ENCODE data around the gene GALR1. TPM values are rescaled to one million over a fixed set of nuclear protein-coding genes. Genes with fewer than 3 reads are reported as not detected.

GALR1 gene
- total RNA-seq, 2 experiments from 2014 or later = not detected

DNA sequence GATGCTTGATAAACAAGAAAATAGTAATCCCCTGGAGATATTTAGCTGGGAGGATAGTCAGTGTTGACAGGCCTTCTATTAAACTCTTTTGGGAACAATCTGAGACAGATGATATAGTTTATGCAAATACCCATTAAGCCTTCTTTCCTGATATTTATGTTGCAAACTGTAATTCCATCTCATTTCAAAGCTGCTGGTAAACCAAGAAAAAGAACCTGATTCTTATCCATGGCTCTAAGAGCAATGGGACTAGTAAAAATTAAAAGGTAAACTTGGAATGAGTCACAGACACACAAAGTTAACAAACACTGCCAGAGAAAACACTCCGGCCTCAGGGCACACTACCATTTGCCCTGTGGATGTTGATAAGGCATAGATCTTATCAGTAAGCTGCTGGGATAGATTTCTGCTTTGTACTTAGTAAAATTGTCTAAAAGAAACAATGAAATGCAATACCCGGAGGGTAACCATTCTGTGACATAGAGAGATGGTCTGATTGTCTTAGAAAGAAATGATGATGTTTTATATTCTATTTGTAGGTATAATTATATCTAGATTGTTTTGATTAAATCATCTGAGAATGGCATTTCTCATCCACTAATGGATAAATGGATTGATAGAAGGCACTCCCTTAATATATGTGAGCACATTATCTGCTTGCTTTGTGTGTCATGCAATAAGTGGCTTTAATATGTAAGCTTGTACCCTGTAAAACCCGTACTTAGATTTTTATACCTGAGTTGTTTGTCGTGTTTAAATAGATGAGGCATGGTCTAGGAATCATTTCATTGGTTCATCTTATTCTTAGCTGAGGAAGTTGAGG is 13.2 kb downstream of the GALR1 start:
- H3K36me3 ChIP-seq (ENCODE audit: insufficient read depth, low read length) = no peaks in the 10 kb centered on the region
- Mint-ChIP-seq H3K27ac (no peak overlapping the region), H3K36me3 (ENCODE audit: low read depth) (no peaks in the 10 kb centered on the region), H3K27me3 (peaks cover 13% of the 10 kb centered on the region), H3K9me3 (peaks cover 8% of the 10 kb centered on the region), H3K4me1 (ENCODE audit: low read depth) (no peaks in the 10 kb centered on the region), H3K4me3 (no peak overlapping the region)
- H3K27me3 ChIP-seq (ENCODE audit: control insufficient read depth in 1 of 2, insufficient read depth in 2 of 2, low read length in 2 of 2) = peaks cover 0 to 3% of the 10 kb centered on the region in 2 experiments
- no peak for ATAC-seq (ENCODE audit: poor library complexity)
- DNase-seq = no peak
- POLR2A ChIA-PET = no interaction called here
- CTCF ChIA-PET = no interaction called here
- H3K27ac ChIP-seq (ENCODE audit: low read depth in 1 of 2, low read length in 2 of 2) = no peak overlapping the region
- peaks cover 6 to 20% of the 10 kb centered on the region in 2 experiments for H3K9me3 ChIP-seq (ENCODE audit: control insufficient read depth in 1 of 2, insufficient read depth in 1 of 2, low read length in 2 of 2)
- no peaks in the 10 kb centered on the region for H3K4me1 ChIP-seq (ENCODE audit: insufficient read depth, low read length)
- no peak overlapping the region for H3K4me3 ChIP-seq (ENCODE audit: low read length)
- intact Hi-C loops (cut with DNase I, micrococcal nuclease) = no loop called here
- TF ChIP-seq, protein P1, sequence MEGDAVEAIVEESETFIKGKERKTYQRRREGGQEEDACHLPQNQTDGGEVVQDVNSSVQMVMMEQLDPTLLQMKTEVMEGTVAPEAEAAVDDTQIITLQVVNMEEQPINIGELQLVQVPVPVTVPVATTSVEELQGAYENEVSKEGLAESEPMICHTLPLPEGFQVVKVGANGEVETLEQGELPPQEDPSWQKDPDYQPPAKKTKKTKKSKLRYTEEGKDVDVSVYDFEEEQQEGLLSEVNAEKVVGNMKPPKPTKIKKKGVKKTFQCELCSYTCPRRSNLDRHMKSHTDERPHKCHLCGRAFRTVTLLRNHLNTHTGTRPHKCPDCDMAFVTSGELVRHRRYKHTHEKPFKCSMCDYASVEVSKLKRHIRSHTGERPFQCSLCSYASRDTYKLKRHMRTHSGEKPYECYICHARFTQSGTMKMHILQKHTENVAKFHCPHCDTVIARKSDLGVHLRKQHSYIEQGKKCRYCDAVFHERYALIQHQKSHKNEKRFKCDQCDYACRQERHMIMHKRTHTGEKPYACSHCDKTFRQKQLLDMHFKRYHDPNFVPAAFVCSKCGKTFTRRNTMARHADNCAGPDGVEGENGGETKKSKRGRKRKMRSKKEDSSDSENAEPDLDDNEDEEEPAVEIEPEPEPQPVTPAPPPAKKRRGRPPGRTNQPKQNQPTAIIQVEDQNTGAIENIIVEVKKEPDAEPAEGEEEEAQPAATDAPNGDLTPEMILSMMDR (IDR thresholded peaks at IDR 0.05) = no peak

DNA sequence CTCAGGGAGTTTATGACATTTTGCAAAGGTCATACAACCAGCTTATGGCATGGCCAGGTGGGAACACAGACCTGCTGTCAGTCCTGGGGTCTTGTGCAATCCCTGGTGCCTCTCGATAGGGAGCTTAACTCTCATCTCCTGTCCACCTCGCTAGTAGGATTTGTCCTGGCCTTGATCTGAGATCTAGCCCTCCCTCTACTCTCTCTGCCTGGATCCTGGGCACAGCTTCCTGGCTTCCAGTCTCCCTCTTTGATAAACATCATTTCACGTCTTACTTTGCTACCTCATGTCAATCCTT is 13.8 kb downstream of the GALR1 start:
- Histone ChIP-seq H3K27ac (ENCODE audit: low read depth in 1 of 2, low read length in 2 of 2) (no peak overlapping the region), H3K9me3 (ENCODE audit: control insufficient read depth in 1 of 2, insufficient read depth in 1 of 2, low read length in 2 of 2) (peaks cover 6 to 18% of the 10 kb centered on the region in 2 experiments), H3K27me3 (ENCODE audit: control insufficient read depth in 1 of 2, insufficient read depth in 2 of 2, low read length in 2 of 2) (peaks cover 0 to 3% of the 10 kb centered on the region in 2 experiments), H3K36me3 (ENCODE audit: insufficient read depth, low read length) (no peaks in the 10 kb centered on the region), H3K4me3 (ENCODE audit: low read length) (no peak overlapping the region), H3K4me1 (ENCODE audit: insufficient read depth, low read length) (no peaks in the 10 kb centered on the region)
- ChIA-PET POLR2A (no interaction called here), CTCF (no interaction called here)
- no peak for DNase-seq
- H3K36me3 Mint-ChIP-seq (ENCODE audit: low read depth) = no peaks in the 10 kb centered on the region
- no peak overlapping the region for H3K4me3 Mint-ChIP-seq
- H3K4me1 Mint-ChIP-seq (ENCODE audit: low read depth) = no peaks in the 10 kb centered on the region
- intact Hi-C loops (cut with DNase I, micrococcal nuclease) = no loop called here
- peaks cover 19% of the 10 kb centered on the region for H3K27me3 Mint-ChIP-seq
- peaks cover 8% of the 10 kb centered on the region for H3K9me3 Mint-ChIP-seq
- TF ChIP-seq, protein P1 (IDR thresholded peaks at IDR 0.05) = no peak
- no peak overlapping the region for H3K27ac Mint-ChIP-seq
- no peak for ATAC-seq (ENCODE audit: poor library complexity)

DNA sequence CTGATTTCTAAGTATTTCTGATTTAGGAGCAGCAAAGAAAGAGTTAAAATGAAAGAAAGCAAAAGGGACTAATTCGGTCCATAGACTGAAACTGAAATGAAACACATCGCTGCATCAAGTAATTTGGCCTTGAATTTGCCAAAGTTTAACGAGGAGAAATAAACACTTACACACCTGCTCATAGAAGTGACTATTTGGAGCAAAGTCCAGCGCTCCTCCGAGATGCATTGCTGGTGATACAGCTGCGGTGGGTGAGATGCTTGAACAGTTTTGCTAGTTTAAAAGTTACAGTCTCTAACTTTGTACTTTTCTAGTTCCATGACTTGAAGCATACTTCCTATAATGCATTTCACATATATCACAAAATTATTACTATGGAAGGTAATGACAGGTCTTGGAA is 18.3 kb downstream of the GALR1 start:
- peaks cover 10% of the 10 kb centered on the region for H3K9me3 Mint-ChIP-seq
- H3K4me3 Mint-ChIP-seq = no peak overlapping the region
- no peaks in the 10 kb centered on the region for H3K4me1 Mint-ChIP-seq (ENCODE audit: low read depth)
- POLR2A ChIA-PET = no interaction called here
- H3K27ac Mint-ChIP-seq = no peak overlapping the region
- Histone ChIP-seq H3K9me3 (ENCODE audit: control insufficient read depth in 1 of 2, insufficient read depth in 1 of 2, low read length in 2 of 2) (peaks cover 6 to 15% of the 10 kb centered on the region in 2 experiments), H3K27ac (ENCODE audit: low read depth in 1 of 2, low read length in 2 of 2) (no peak overlapping the region), H3K27me3 (ENCODE audit: control insufficient read depth in 1 of 2, insufficient read depth in 2 of 2, low read length in 2 of 2) (peaks cover 0 to 4% of the 10 kb centered on the region in 2 experiments), H3K36me3 (ENCODE audit: insufficient read depth, low read length) (no peaks in the 10 kb centered on the region), H3K4me3 (ENCODE audit: low read length) (no peak overlapping the region), H3K4me1 (ENCODE audit: insufficient read depth, low read length) (no peaks in the 10 kb centered on the region)
- peaks cover 38% of the 10 kb centered on the region for H3K27me3 Mint-ChIP-seq
- intact Hi-C loops (cut with DNase I, micrococcal nuclease) = no loop called here
- DNase-seq = no peak
- TF ChIP-seq, protein P1 (IDR thresholded peaks at IDR 0.05) = no peak
- CTCF ChIA-PET = interaction anchor here (1.5 kb wide), 1 partner anchor 10 kb away, joined by 4 read pairs; no protein-coding TSS in a partner anchor
- no peaks in the 10 kb centered on the region for H3K36me3 Mint-ChIP-seq (ENCODE audit: low read depth)
- ATAC-seq (ENCODE audit: poor library complexity) = no peak

Measured in CD4-positive, alpha-beta T cell (primary cell).